Kidney (tissue), 14 donors: ENCODE results near the gene KIAA0930. TPM values are rescaled to one million over a fixed set of nuclear protein-coding genes. Genes with fewer than 3 reads are reported as not detected.

Source experiments
- DNase-seq, 5 donors: peaks; one replicate each; pipeline ENCODE4 v3.0.0-alpha.2; 2013 to 2020
- FAIRE-seq: peaks from 2 replicates; lab custom pipeline; 2012; peaks lifted over from hg19 to GRCh38; lab: Jason Lieb, UNC
- H3K27ac ChIP-seq, 2 donors: one replicate each; pipeline ENCODE4 v1.7.0; 2013; ENCODE audit warnings: low read depth in 2 of 2, low read length in 2 of 2, inconsistent platforms in 1 of 2
- H3K27me3 ChIP-seq: one replicate; pipeline ENCODE4 v1.7.1; 2013; ENCODE audit warnings: low read length, inconsistent platforms; ENCODE audit not compliant: control insufficient read depth, insufficient read depth
- H3K36me3 ChIP-seq, 3 donors: one replicate each; pipeline versions ENCODE4 v1.7.0 to v1.7.1; 2013; ENCODE audit warnings: low read length in 3 of 3, control low read depth in 1 of 3, inconsistent platforms in 1 of 3; ENCODE audit not compliant: insufficient read depth in 3 of 3, control insufficient read depth in 2 of 3
- H3K4me1 ChIP-seq, 3 donors: one replicate each; pipeline versions ENCODE4 v1.7.0 to v1.7.1; 2013; ENCODE audit warnings: low read length in 3 of 3, inconsistent platforms in 1 of 3, low read depth in 1 of 3; ENCODE audit not compliant: control insufficient read depth in 2 of 3, insufficient read depth in 2 of 3
- H3K4me3 ChIP-seq, 3 donors: one replicate each; pipeline versions ENCODE4 v1.7.0 to v1.8.1; 2013; ENCODE audit warnings: low read length in 3 of 3, control low read depth in 1 of 3, inconsistent platforms in 1 of 3
- H3K9ac ChIP-seq, 3 donors: one replicate each; pipeline versions ENCODE4 v1.7.0 to v1.7.1; 2013; ENCODE audit warnings: low read length in 3 of 3, control low read depth in 1 of 3, inconsistent platforms in 1 of 3
- H3K9me3 ChIP-seq, 3 donors: one replicate each; pipeline versions ENCODE4 v1.7.0 to v1.7.1; 2013; ENCODE audit warnings: low read length in 3 of 3, control low read depth in 1 of 3, inconsistent platforms in 1 of 3; ENCODE audit not compliant: control insufficient read depth in 2 of 3, insufficient read depth in 1 of 3
- intact Hi-C: fragments of 100-400 bp; cut with DNase I; formaldehyde crosslinking; loops from one replicate; pipeline ENCODE4 v1.11.1; 2022
- polyA plus RNA-seq: library from polyadenylated mRNA; stranded (reverse); fragments of 350-450 nt; fragmentation: Illumina TruSeq; extraction: RNeasy Lipid Tissue Mini Kit (QIAGEN cat#74804); gene quantifications from one replicate; pipeline ENCODE4 v1.2.3, GENCODE V29; 2014; ENCODE audit warnings: low read depth, low replicate concordance; ENCODE audit not compliant: insufficient read depth
- total RNA-seq: library from RNA; stranded (reverse); fragmentation: NEBNext Ultra II Directional; extraction: Animal tissue kit (Norgen Biotek cat#: 25700); gene quantifications from one replicate; pipeline ENCODE4 v1.2.1, GENCODE V29; 2021
- TF ChIP-seq, protein P1 (sequence below): IDR thresholded peaks from 3 replicates; pipeline ENCODE4 v1.5.1; 2012; ENCODE audit warnings: mild to moderate bottlenecking, moderate library complexity, borderline replicate concordance; ENCODE audit not compliant: insufficient read depth; ENCODE audit errors: extremely low read depth
- donor health status: control.
- donor health status: control.
- donor health status: control.
- donor health status: control.
- donor health status: control.
- donor health status: DM: yes; HTN: yes; CAD: no.
- donor health status: Normal renal cell carcinoma (clear cell type).

KIAA0930 gene
- total and polyA plus RNA-seq, 2 donors from 2014 or later: 26.4 to 55.4 TPM

DNA sequence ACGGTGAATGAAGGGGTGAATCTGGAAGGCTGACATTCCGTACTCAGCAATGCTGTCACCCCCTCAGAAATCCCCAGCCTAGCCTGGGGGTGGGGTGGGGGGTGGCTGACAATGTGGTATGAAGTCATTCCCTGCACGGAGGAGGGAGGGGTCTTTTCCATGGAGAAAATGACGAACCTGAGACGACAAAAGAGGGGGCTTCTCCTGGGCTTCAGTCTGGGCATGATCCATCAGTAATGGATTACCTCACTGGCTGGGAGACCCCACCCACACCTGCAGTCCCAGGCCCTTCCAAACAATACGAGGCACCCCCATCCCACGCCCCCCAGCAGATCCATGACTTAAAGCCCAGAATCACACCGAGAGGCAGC lies 1.0 kb downstream of the KIAA0930 start:
- Histone ChIP-seq H3K36me3 (no peaks in the 10 kb centered on the region), H3K9ac (peak overlapping the region in 1 of 3 donors; percentile 34), H3K27me3 (no peaks in the 10 kb centered on the region), H3K4me3 (peak overlapping the region in 2 of 3 donors; percentile 21 to 59), H3K9me3 (no peaks in the 10 kb centered on the region), H3K4me1 (peaks cover 0 to 12% (median 12%) of the 10 kb centered on the region in 3 donors), H3K27ac (no peak overlapping the region)
- intact Hi-C loops: no loop called here
- DNase-seq (no peak), FAIRE-seq (no peak)
- TF ChIP-seq, protein P1, sequence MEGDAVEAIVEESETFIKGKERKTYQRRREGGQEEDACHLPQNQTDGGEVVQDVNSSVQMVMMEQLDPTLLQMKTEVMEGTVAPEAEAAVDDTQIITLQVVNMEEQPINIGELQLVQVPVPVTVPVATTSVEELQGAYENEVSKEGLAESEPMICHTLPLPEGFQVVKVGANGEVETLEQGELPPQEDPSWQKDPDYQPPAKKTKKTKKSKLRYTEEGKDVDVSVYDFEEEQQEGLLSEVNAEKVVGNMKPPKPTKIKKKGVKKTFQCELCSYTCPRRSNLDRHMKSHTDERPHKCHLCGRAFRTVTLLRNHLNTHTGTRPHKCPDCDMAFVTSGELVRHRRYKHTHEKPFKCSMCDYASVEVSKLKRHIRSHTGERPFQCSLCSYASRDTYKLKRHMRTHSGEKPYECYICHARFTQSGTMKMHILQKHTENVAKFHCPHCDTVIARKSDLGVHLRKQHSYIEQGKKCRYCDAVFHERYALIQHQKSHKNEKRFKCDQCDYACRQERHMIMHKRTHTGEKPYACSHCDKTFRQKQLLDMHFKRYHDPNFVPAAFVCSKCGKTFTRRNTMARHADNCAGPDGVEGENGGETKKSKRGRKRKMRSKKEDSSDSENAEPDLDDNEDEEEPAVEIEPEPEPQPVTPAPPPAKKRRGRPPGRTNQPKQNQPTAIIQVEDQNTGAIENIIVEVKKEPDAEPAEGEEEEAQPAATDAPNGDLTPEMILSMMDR: no peak

DNA sequence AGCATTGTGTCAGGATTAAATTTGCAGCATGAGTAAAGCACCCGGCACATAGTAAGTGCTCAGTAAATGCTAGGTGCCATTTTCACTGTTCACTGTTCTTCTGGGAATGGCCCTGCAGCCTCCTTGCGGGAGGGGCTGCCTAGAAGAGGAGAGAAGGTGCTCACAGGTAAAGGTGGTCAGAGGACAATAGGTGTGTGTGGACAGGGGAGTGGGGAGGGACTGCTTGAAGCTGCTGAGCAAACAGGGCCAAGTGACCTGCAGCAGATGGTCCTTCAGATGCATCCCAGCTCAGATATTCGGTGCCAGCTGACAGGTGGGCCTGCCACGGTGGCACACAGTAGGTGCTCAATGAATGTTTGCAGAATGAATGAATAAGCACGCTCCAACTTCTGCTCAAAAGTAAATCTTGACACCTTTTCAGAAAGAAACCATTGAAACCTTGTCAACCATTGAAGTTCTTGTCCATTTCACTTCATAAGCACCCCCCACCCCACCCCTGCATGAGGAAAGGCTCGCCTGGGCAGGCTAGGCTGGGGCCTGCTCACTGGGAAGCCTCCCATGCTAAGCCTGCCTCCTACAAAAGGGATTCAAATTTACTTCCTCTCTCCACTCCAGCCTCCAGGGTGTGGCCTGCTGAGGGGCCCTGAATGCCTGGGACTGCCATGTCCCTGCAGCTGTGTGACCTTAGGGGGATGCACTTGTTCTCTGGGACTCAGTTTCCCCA lies 1.6 kb downstream of the KIAA0930 start:
- FAIRE-seq: no peak
- H3K27ac ChIP-seq: no peak overlapping the region
- TF ChIP-seq, protein P1: no peak

GRCh38 chr22:45238076-45238956 lies 2.4 kb downstream of the KIAA0930 start:
- no peak for DNase-seq
- peaks cover 0 to 12% (median 12%) of the 10 kb centered on the region in 3 donors for H3K4me1 ChIP-seq
- TF ChIP-seq, protein P1: no peak
- no peaks in the 10 kb centered on the region for H3K27me3 ChIP-seq
- H3K27ac ChIP-seq: no peak overlapping the region
- intact Hi-C loops: no loop called here
- H3K4me3 ChIP-seq: no peak overlapping the region
- no peak for FAIRE-seq
- no peaks in the 10 kb centered on the region for H3K9me3 ChIP-seq
- H3K36me3 ChIP-seq: no peaks in the 10 kb centered on the region
- no peak overlapping the region for H3K9ac ChIP-seq

More for the DNA sequence above, 1.6 kb downstream of the KIAA0930 start:
- Histone ChIP-seq H3K4me1 (peaks cover 0 to 12% (median 12%) of the 10 kb centered on the region in 3 donors), H3K4me3 (no peak overlapping the region), H3K36me3 (no peaks in the 10 kb centered on the region), H3K9me3 (no peaks in the 10 kb centered on the region), H3K9ac (no peak overlapping the region), H3K27me3 (no peaks in the 10 kb centered on the region)
- intact Hi-C loops: no loop called here
- DNase-seq: peak in 1 of 5 donors; percentile 60
